B cell (primary cell): ENCODE data around the gene CD63. TPM values are rescaled to one million over a fixed set of nuclear protein-coding genes. Genes with fewer than 3 reads are reported as not detected.

Experiments
- ATAC-seq: fragments of 200-7000 bp; cut with Tn5 transposase; one replicate; pipeline ENCODE4 v1.10.0; 2021; ENCODE audit warnings: low read depth, mild to moderate bottlenecking, moderate number of reproducible peaks, moderate library complexity
- CTCF ChIA-PET: fragments of 350-600 bp; sonication (Branson Sonifier 250); formaldehyde crosslinking; loops from one replicate; lab custom pipeline; 2021; ENCODE audit warnings: antibody characterized with exemption, inconsistent platforms; lab: Charles Lee
- POLR2A ChIA-PET: fragments of 350-600 bp; sonication (Branson Sonifier 250); formaldehyde crosslinking; loops from one replicate; lab custom pipeline; 2021; ENCODE audit warnings: antibody characterized with exemption; lab: Charles Lee
- DNase-seq: peaks from one replicate; pipeline ENCODE4 v3.0.0; 2013
- H2AFZ ChIP-seq: 2 replicates; pipeline ENCODE4 v1.6.1; 2012; ENCODE audit warnings: mild to moderate bottlenecking, low read depth, low read length; ENCODE audit not compliant: insufficient read depth, poor library complexity, severe bottlenecking
- H3K27ac ChIP-seq, 2 donors: 1 replicate in 1 of 2; 2 replicates in 1 of 2; pipeline ENCODE4 v1.5.1; 2012 to 2013; ENCODE audit warnings: low read length in 2 of 2, mild to moderate bottlenecking in 2 of 2, moderate library complexity in 1 of 2
- H3K27me3 ChIP-seq, 4 experiments: fragments of 200-600 bp in 1 of 4; sonication (generic) in 1 of 4; replicated peaks in 1 of 4; 1 replicate in 2 of 4; 2 replicates in 2 of 4; pipeline versions ENCODE4 v1.6.1 to v1.7.0; 2013 to 2016; ENCODE audit warnings: low read length in 3 of 4, mild to moderate bottlenecking in 2 of 4, mixed read lengths in 1 of 4, moderate library complexity in 1 of 4; ENCODE audit not compliant: insufficient read depth in 4 of 4, control insufficient read depth in 3 of 4; ENCODE audit errors: control extremely low read depth in 1 of 4
- H3K36me3 ChIP-seq, 2 experiments: replicated peaks in 1 of 2; 1 replicate in 1 of 2; 2 replicates in 1 of 2; pipeline versions ENCODE4 v1.6.1 to v1.7.1; 2013; ENCODE audit warnings: low read length in 1 of 2; ENCODE audit not compliant: insufficient read depth in 2 of 2, control insufficient read depth in 1 of 2; ENCODE audit errors: control extremely low read depth in 1 of 2, extremely low read depth in 1 of 2
- H3K4me1 ChIP-seq, 2 donors: fragments of 200-600 bp in 1 of 2; sonication (generic) in 1 of 2; 1 replicate in 1 of 2; 2 replicates in 1 of 2; pipeline versions ENCODE4 v1.5.1 to v1.6.1; 2013 to 2017; ENCODE audit warnings: low read length in 2 of 2; ENCODE audit not compliant: control insufficient read depth in 2 of 2, insufficient read depth in 2 of 2
- H3K4me2 ChIP-seq: replicated peaks from 2 replicates; pipeline ENCODE3; 2012; ENCODE audit warnings: mild to moderate bottlenecking, low read depth, low read length; ENCODE audit not compliant: poor library complexity, severe bottlenecking
- H3K4me3 ChIP-seq, 5 experiments: fragments of 200-600 bp in 1 of 5; sonication (generic) in 1 of 5; 1 replicate in 3 of 5; 2 replicates in 2 of 5; pipeline versions ENCODE4 v1.5.1 to v1.7.0; 2011 to 2016; ENCODE audit warnings: low read length in 4 of 5, mild to moderate bottlenecking in 4 of 5, low read depth in 2 of 5, control low read depth in 1 of 5, moderate library complexity in 1 of 5; ENCODE audit not compliant: insufficient read depth in 1 of 5; ENCODE audit errors: control extremely low read depth in 1 of 5, extremely low read depth in 1 of 5
- H3K79me2 ChIP-seq: fragments of 200-600 bp; sonication (generic); one replicate; pipeline ENCODE4 v1.6.0; 2016; ENCODE audit warnings: low read length; ENCODE audit not compliant: control insufficient read depth, insufficient read depth
- H3K9ac ChIP-seq: fragments of 200-600 bp; sonication (generic); 2 replicates; pipeline ENCODE4 v1.6.1; 2017; ENCODE audit warnings: mild to moderate bottlenecking, low read length, moderate library complexity
- H3K9me3 ChIP-seq, 3 donors: one replicate each; pipeline versions ENCODE4 v1.6.1 to v1.7.1; 2013; ENCODE audit warnings: low read length in 2 of 3; ENCODE audit not compliant: control insufficient read depth in 2 of 3, insufficient read depth in 1 of 3; ENCODE audit errors: control extremely low read depth in 1 of 3
- H4K20me1 ChIP-seq: 2 replicates; pipeline ENCODE4 v1.6.0; 2012; ENCODE audit warnings: mild to moderate bottlenecking, low read length; ENCODE audit not compliant: insufficient read depth, control insufficient read depth, poor library complexity, severe bottlenecking
- H3K27ac Mint-ChIP-seq: one replicate; pipeline ENCODE4 v1.8.0; 2021; ENCODE audit warnings: mixed read lengths
- H3K27me3 Mint-ChIP-seq: one replicate; pipeline ENCODE4 v1.8.0; 2021; ENCODE audit warnings: mixed read lengths
- H3K4me1 Mint-ChIP-seq: one replicate; pipeline ENCODE4 v1.8.0; 2021; ENCODE audit warnings: mixed read lengths
- H3K4me3 Mint-ChIP-seq: one replicate; pipeline ENCODE4 v1.8.0; 2021; ENCODE audit warnings: mixed read lengths
- H3K9me3 Mint-ChIP-seq: one replicate; pipeline ENCODE4 v1.8.0; 2022; ENCODE audit warnings: mixed read lengths; ENCODE audit not compliant: insufficient read depth
- CTCF ChIP-seq: fragments of 200-600 bp; IDR thresholded peaks from one replicate; pipeline ENCODE4 v1.8.0; 2022; ENCODE audit warnings: antibody characterized with exemption, mild to moderate bottlenecking
- EZH2 ChIP-seq: IDR thresholded peaks from 2 replicates; pipeline ENCODE4 v1.6.1; 2012; ENCODE audit warnings: borderline replicate concordance, low read depth, mild to moderate bottlenecking, moderate library complexity, low read length; ENCODE audit not compliant: insufficient read depth, poor library complexity, severe bottlenecking
- WGBS: methylation state at CpG from one replicate; pipeline ENCODE4 v1.1.5; 2013; ENCODE audit warnings: missing lambda C conversion rate; ENCODE audit not compliant: insufficient coverage; 5-methylcytosine and 5-hydroxymethylcytosine counted together
- intact Hi-C: fragments of 100-400 bp; cut with micrococcal nuclease; formaldehyde crosslinking; loops from one replicate; pipeline ENCODE4 v1.10.0; 2022
- polyA minus RNA-seq: library from RNA; depleted of rRNA, polyadenylated mRNA; stranded (reverse); fragments of >200 nt; gene quantifications from 2 replicates; pipeline ENCODE4 v1.2.3, GENCODE V29; 2012
- polyA plus RNA-seq: library from polyadenylated mRNA; depleted of rRNA; stranded (reverse); fragments of >200 nt; gene quantifications from 2 replicates; pipeline ENCODE4 v1.2.3, GENCODE V29; 2012
- total RNA-seq, 2 donors: library from RNA; stranded (reverse); fragments of 120-200 nt in 1 of 2; gene quantifications; 1 replicate in 1 of 2; 2 replicates in 1 of 2; pipeline versions ENCODE4 v1.2.3 to v1.2.4, GENCODE V29; 2013 to 2022

CD63 gene, protein sequence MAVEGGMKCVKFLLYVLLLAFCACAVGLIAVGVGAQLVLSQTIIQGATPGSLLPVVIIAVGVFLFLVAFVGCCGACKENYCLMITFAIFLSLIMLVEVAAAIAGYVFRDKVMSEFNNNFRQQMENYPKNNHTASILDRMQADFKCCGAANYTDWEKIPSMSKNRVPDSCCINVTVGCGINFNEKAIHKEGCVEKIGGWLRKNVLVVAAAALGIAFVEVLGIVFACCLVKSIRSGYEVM
- total RNA-seq (104 TPM in 2 replicates), polyA plus RNA-seq (43.0 and 52.0 TPM in 2 replicates), polyA minus RNA-seq (34.8 and 35.2 TPM in 2 replicates)
- 82.4 TPM for total RNA-seq (2013)

DNA sequence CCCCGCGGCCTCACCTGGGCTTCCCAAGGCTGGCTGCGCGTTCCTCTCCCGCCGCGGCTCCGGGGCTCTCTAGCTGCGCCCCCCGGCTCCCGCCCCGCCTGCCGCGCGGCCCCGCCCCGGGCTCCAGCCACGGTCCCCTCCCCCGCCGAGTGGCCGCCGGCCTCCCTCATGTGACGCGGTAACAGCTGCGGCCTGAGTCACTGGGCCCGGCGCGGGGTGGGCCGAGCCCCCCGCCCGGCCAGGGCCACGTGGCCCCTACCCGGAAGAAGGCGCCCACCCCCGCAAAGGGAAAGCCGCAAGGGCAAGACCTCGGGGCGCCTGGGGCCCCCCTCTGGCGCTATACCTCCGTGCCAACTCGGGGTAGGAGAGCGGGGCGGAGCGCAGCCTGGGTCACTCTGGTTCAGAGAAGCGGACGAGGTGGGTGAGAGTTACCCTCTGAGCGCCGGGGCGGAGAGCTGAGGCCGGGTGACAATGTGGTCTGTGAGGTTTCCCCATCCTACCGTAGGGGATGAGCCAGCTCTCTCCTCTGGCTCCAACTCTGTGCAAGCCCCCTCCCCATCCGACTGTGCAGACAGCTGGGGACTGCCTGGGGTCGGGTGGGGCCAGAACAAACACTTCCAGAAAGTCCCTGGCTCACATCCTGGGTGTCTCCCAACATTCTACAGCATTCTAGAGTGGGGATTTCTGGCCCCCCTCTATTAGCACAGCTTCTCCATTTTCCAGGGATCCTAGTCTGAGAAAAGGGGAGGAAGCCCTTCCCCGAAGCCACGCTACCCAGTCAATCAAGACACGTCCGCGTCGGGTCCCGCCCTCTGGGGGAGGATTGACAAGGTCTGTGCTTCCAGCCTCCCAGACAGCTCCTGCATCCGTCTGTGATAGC is at the start of gene CD63:
Gene CD63 (minus strand): TSS at position 71 of the 880 bp plus-strand sequence. CDS start 668 bp downstream, outside the sequence.
- Mint-ChIP-seq H3K4me1 (peaks cover 41% of the 10 kb centered on the region), H3K9me3 (no peaks in the 10 kb centered on the region), H3K4me3 (peak within 1 kb of the TSS; percentile 88), H3K27me3 (no peaks in the 10 kb centered on the region), H3K27ac (peak within 1 kb of the TSS; percentile 92)
- TF ChIP-seq EZH2 (no peak), CTCF (no peak)
- Histone ChIP-seq H3K27ac (peak within 1 kb of the TSS; percentile 64 to 80), H3K4me3 (peak within 1 kb of the TSS; percentile 55 to 91 (median 77)), H3K4me1 (peaks cover 21 to 36% of the 10 kb centered on the region in 2 donors), H3K9me3 (no peaks in the 10 kb centered on the region), H3K27me3 (no peaks in the 10 kb centered on the region), H4K20me1 (no peaks in the 10 kb centered on the region), H3K9ac (peak within 1 kb of the TSS; percentile 90), H3K36me3 (peaks cover 0 to 11% of the 10 kb centered on the region in 2 experiments), H3K4me2 (peak within 1 kb of the TSS; percentile 100), H2AFZ (peak within 1 kb of the TSS; percentile 87), H3K79me2 (no peaks in the 10 kb centered on the region)
- ATAC-seq (peak; percentile 67), DNase-seq (peak; percentile 71)
- under 1% methylated on average over 55 of the region's 61 CpGs for WGBS
- intact Hi-C loops = loop anchor here (1.0 kb wide), 2 partner anchors 9 to 13 kb away; partner anchors contain the start of gene BLOC1S1
- ChIA-PET CTCF (interaction anchor here (0.6 to 4.4 kb wide), 16 partner anchors 9 to 1331 kb away, joined by 3 to 41 read pairs (median 5); partner anchors contain the start of genes BLOC1S1, ORMDL2, RDH5 and SARNP), POLR2A (interaction anchor here (0.6 to 2.0 kb wide), 6 partner anchors 9 to 375 kb away, joined by 3 to 18 read pairs (median 4); partner anchors contain the start of genes BLOC1S1, DNAJC14 and PA2G4)
